ENCODE measurements around the gene KCTD17. TPM values are rescaled to one million over a fixed set of nuclear protein-coding genes. Genes with fewer than 3 reads are reported as not detected.

The KCTD17 gene
- total RNA-seq, 1 donor from 2014 or later: 7.4 TPM

DNA sequence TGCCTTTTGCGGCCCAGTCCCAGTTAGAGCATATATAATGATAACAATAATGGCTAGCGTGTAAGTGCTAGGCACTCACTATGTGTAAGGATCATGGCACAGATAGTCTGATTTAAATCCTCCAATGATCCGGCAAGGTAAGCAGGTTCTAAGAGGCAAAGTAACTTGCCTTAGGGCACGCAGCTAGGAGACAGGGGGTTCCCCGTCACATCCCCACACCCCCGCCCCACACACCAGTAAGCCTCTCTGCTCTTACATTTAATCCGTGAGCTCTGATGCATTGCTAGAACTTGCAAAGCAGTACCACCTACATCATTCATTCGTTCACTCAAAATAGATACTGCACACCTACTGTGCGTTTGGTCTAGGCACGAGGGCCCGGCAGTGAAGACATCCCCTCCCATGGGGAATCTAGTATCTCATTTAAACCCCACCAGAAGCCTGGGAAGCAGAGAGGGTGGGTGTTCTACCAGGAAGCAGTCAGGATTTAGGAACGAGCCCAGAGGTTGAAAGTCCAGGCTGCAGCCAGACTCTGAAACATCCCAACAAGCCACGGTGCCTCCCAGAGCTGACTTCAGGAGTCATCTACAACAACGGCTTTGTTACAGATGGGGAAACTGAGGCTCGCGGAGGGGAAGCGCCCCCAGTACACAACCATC is 37.3 kb downstream of the KCTD17 start:
- no peak for FAIRE-seq
- H3K36me3 ChIP-seq (ENCODE audit: control insufficient read depth, insufficient read depth, low read length): no peaks in the 10 kb centered on the region
- no peak for DNase-seq (ENCODE audit: low read depth)
- H3K27me3 ChIP-seq (ENCODE audit: control insufficient read depth, insufficient read depth, low read length): no peaks in the 10 kb centered on the region
- H3K4me3 ChIP-seq (ENCODE audit: low read depth, low read length): no peak overlapping the region
- TF ChIP-seq, protein P1, sequence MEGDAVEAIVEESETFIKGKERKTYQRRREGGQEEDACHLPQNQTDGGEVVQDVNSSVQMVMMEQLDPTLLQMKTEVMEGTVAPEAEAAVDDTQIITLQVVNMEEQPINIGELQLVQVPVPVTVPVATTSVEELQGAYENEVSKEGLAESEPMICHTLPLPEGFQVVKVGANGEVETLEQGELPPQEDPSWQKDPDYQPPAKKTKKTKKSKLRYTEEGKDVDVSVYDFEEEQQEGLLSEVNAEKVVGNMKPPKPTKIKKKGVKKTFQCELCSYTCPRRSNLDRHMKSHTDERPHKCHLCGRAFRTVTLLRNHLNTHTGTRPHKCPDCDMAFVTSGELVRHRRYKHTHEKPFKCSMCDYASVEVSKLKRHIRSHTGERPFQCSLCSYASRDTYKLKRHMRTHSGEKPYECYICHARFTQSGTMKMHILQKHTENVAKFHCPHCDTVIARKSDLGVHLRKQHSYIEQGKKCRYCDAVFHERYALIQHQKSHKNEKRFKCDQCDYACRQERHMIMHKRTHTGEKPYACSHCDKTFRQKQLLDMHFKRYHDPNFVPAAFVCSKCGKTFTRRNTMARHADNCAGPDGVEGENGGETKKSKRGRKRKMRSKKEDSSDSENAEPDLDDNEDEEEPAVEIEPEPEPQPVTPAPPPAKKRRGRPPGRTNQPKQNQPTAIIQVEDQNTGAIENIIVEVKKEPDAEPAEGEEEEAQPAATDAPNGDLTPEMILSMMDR (IDR thresholded peaks at IDR 0.05; ENCODE audit: insufficient read depth, low read length, severe bottlenecking): no peak

DNA sequence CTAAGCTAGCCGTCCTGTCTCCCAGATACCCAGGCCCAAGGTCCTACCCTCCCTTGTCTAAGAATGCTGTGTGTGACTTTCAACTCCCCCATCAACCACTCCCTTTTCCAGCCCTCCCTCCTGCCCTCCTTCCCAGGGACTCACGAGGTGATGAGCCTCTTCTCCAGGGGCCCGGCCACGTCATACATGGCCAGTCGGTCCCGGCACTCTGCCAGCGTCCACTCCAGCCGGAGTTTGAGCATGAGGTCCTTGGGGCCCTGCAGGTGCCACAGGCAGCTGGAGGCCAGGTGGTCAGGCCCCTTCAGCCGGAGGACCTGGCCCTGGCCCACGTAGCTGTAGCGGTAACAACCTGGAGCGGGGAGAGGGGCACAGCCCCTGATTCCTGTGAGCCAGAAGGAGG is 37.9 kb downstream of the KCTD17 start:
- FAIRE-seq (no peak), DNase-seq (ENCODE audit: low read depth) (no peak)
- Histone ChIP-seq H3K4me3 (ENCODE audit: low read depth, low read length) (no peak overlapping the region), H3K36me3 (ENCODE audit: control insufficient read depth, insufficient read depth, low read length) (no peaks in the 10 kb centered on the region), H3K27me3 (ENCODE audit: control insufficient read depth, insufficient read depth, low read length) (no peaks in the 10 kb centered on the region)
- TF ChIP-seq, protein P1 (IDR thresholded peaks at IDR 0.05; ENCODE audit: insufficient read depth, low read length, severe bottlenecking): no peak

DNA sequence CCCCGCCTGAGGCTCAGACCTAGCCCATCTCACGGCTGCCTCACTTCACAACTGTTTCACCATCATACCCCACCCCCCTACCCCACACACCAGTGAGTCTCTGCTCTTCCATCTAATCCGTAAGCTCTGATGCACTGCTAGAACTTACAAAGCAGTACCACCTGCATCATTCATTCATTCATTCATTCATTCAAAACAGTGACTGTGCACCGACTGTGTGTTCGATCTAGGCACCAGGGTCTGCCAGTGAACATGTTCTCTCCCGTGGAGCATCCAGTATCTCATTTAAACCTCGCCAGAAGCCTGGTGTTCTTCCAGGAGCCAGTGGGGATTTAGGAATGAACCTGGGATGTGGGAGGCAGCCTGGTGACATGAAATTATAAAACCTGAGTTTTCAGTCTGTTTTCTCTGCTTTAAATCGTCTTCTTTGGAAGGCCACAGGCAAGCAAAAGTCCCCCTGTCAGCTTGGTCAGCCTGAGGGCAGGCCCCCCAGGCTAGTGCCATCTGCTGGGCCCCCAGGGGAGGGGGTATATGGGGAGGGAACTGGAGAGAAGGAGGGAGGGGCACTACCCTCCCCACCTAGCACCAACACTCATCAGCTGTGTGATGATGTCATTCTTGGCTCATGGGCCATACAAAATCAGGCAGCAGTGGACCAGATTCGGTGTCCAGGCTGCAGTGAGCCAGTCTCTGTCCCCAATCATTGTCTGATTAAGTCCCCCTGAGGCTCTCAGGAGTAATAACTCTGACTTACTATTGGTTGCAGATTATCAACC is 39.6 kb downstream of the KCTD17 start:
- Histone ChIP-seq H3K36me3 (ENCODE audit: control insufficient read depth, insufficient read depth, low read length) (no peaks in the 10 kb centered on the region), H3K27me3 (ENCODE audit: control insufficient read depth, insufficient read depth, low read length) (peaks cover 4% of the 10 kb centered on the region), H3K4me3 (ENCODE audit: low read depth, low read length) (no peak overlapping the region)
- peak; percentile 52 for FAIRE-seq
- DNase-seq (ENCODE audit: low read depth): no peak
- TF ChIP-seq, protein P1 (IDR thresholded peaks at IDR 0.05; ENCODE audit: insufficient read depth, low read length, severe bottlenecking): no peak

DNA sequence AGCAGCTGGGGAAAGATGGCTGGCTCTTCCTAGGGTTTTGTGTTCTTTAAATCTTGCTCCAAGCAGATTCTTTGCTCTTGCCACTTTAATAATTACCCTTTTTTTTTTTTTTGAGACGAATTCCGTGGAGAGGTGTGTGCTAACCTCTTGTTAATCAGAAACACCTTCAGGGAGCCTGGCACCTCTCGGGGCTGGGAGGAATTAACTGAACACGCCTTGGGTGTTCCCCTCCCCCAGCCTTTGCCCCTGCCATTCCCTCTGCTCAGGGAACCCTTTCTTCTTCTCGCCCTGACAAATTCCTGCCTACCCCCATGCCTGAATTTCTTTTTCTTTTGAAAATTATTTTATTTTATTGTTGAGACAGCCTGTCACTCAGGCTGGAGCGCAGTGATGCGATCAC is 40.5 kb downstream of the KCTD17 start:
- no peak for FAIRE-seq
- TF ChIP-seq, protein P1 (IDR thresholded peaks at IDR 0.05; ENCODE audit: insufficient read depth, low read length, severe bottlenecking): no peak
- Histone ChIP-seq H3K27me3 (ENCODE audit: control insufficient read depth, insufficient read depth, low read length) (peaks cover 4% of the 10 kb centered on the region), H3K4me3 (ENCODE audit: low read depth, low read length) (no peak overlapping the region), H3K36me3 (ENCODE audit: control insufficient read depth, insufficient read depth, low read length) (no peaks in the 10 kb centered on the region)
- DNase-seq (ENCODE audit: low read depth): no peak

DNA sequence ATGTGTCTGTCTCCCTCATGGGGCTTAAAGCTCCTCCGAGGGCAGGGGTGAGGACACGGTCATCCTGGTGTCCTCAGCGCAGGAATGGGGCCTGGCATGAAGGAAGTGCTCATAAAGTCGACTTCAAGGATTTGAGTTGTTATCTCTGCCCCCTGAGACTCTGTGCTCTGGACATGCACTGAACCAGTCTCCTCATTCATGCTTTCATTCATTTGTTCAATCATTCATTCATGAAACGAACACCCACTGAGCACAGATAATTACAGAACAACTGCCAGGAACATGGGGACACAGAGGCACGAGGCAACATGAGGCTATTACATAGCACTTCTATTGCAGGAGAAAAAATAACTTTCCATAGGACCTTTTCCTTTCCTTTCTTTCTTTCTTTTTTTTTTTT is 41.5 kb downstream of the KCTD17 start:
- FAIRE-seq (no peak), DNase-seq (ENCODE audit: low read depth) (no peak)
- TF ChIP-seq, protein P1 (IDR thresholded peaks at IDR 0.05; ENCODE audit: insufficient read depth, low read length, severe bottlenecking): no peak
- no peak overlapping the region for H3K4me3 ChIP-seq (ENCODE audit: low read depth, low read length)
- H3K27me3 ChIP-seq (ENCODE audit: control insufficient read depth, insufficient read depth, low read length): peaks cover 4% of the 10 kb centered on the region
- no peaks in the 10 kb centered on the region for H3K36me3 ChIP-seq (ENCODE audit: control insufficient read depth, insufficient read depth, low read length)
